Parathyroid adenoma (tissue), 2 donors: Measurements from ENCODE around the gene AXDND1.
"Not testable (repeated sequence)": the region's sequence is repeated elsewhere in the genome, so short reads cannot be mapped to it uniquely, and the experiment has no call there.

Experiments used
- H2AFZ ChIP-seq: fragments of 300-600 bp; sonication (generic); one replicate; pipeline ENCODE4 v1.7.0; 2017; ENCODE audit warnings: antibody characterized with exemption, mild to moderate bottlenecking
- H3K27ac ChIP-seq: fragments of 300-600 bp; sonication (generic); one replicate; pipeline ENCODE4 v1.7.0; 2017
- H3K27me3 ChIP-seq: fragments of 300-600 bp; sonication (generic); one replicate; pipeline ENCODE4 v1.7.0; 2017; ENCODE audit warnings: low read length; ENCODE audit not compliant: control insufficient read depth, insufficient read depth
- H3K36me3 ChIP-seq: fragments of 300-600 bp; sonication (generic); one replicate; pipeline ENCODE4 v1.7.0; 2017; ENCODE audit warnings: low read length; ENCODE audit not compliant: control insufficient read depth, insufficient read depth
- H3K4me1 ChIP-seq: fragments of 300-600 bp; sonication (generic); one replicate; pipeline ENCODE4 v1.7.0; 2017; ENCODE audit warnings: control low read depth
- H3K4me2 ChIP-seq: fragments of 300-600 bp; sonication (generic); one replicate; pipeline ENCODE4 v1.7.0; 2017; ENCODE audit warnings: low read length
- H3K4me3 ChIP-seq: fragments of 300-600 bp; sonication (generic); one replicate; pipeline ENCODE4 v1.7.0; 2017; ENCODE audit warnings: low read depth, low read length
- H3K79me2 ChIP-seq: fragments of 300-600 bp; sonication (generic); one replicate; pipeline ENCODE4 v1.7.0; 2017; ENCODE audit warnings: control low read depth
- H3K9ac ChIP-seq: fragments of 300-600 bp; sonication (generic); one replicate; pipeline ENCODE4 v1.7.0; 2017; ENCODE audit warnings: mild to moderate bottlenecking
- H3K9me3 ChIP-seq: fragments of 300-600 bp; sonication (generic); one replicate; pipeline ENCODE4 v1.7.0; 2017; ENCODE audit warnings: low read length; ENCODE audit not compliant: control insufficient read depth
- CTCF ChIP-seq: fragments of 300-600 bp; sonication (generic); IDR thresholded peaks from one replicate; pipeline ENCODE4 v1.7.0; 2017; ENCODE audit warnings: antibody characterized with exemption, mild to moderate bottlenecking
- donor health status: primary hyperparathyroidism.

Gene AXDND1

GRCh38 chr1:179424610-179425009, 58.8 kb downstream of the AXDND1 start:
- no peak overlapping the region for H3K27ac ChIP-seq
- H3K4me3 ChIP-seq: no peak overlapping the region
- no peak overlapping the region for H3K4me2 ChIP-seq
- no peaks in the 10 kb centered on the region for H3K9me3 ChIP-seq
- TF ChIP-seq CTCF: no peak
- no peak overlapping the region for H2AFZ ChIP-seq
- no peak overlapping the region for H3K9ac ChIP-seq
- no peaks in the 10 kb centered on the region for H3K27me3 ChIP-seq
- H3K4me1 ChIP-seq: no peaks in the 10 kb centered on the region
- no peaks in the 10 kb centered on the region for H3K79me2 ChIP-seq
- no peaks in the 10 kb centered on the region for H3K36me3 ChIP-seq

- no peaks in the 10 kb centered on the region for H3K79me2 ChIP-seq
- H3K9ac ChIP-seq: no peak overlapping the region
- H3K27me3 ChIP-seq: no peaks in the 10 kb centered on the region
- H3K4me2 ChIP-seq: no peak overlapping the region
- no peaks in the 10 kb centered on the region for H3K9me3 ChIP-seq
- no peak overlapping the region for H2AFZ ChIP-seq
- no peak overlapping the region for H3K27ac ChIP-seq
- H3K36me3 ChIP-seq: no peaks in the 10 kb centered on the region
- TF ChIP-seq CTCF: no peak
- H3K4me1 ChIP-seq: no peaks in the 10 kb centered on the region
- H3K4me3 ChIP-seq: no peak overlapping the region
Observed at GRCh38 chr1:179425186-179425585, 59.4 kb downstream of the AXDND1 start.

- no peaks in the 10 kb centered on the region for H3K79me2 ChIP-seq
- no peaks in the 10 kb centered on the region for H3K9me3 ChIP-seq
- H2AFZ ChIP-seq: no peak overlapping the region
- no peaks in the 10 kb centered on the region for H3K27me3 ChIP-seq
- H3K4me1 ChIP-seq: no peaks in the 10 kb centered on the region
- H3K9ac ChIP-seq: no peak overlapping the region
- no peak overlapping the region for H3K4me2 ChIP-seq
- H3K36me3 ChIP-seq: no peaks in the 10 kb centered on the region
- no peak overlapping the region for H3K27ac ChIP-seq
- no peak for TF ChIP-seq CTCF
- no peak overlapping the region for H3K4me3 ChIP-seq
Observed at GRCh38 chr1:179437171-179437570, 71.4 kb downstream of the AXDND1 start.

- H3K4me1 ChIP-seq, H3K27me3 ChIP-seq, H2AFZ ChIP-seq, H3K9me3 ChIP-seq, H3K9ac ChIP-seq, H3K79me2 ChIP-seq, H3K36me3 ChIP-seq, H3K4me3 ChIP-seq, H3K4me2 ChIP-seq, H3K27ac ChIP-seq: not testable (repeated sequence)
Observed at GRCh38 chr1:179439646-179440045, 73.9 kb downstream of the AXDND1 start.

- not testable (repeated sequence) for H3K27ac ChIP-seq, H3K27me3 ChIP-seq, H3K4me3 ChIP-seq, H3K9ac ChIP-seq, H3K79me2 ChIP-seq, H3K9me3 ChIP-seq, H3K36me3 ChIP-seq, H2AFZ ChIP-seq, H3K4me2 ChIP-seq, H3K4me1 ChIP-seq
Observed at GRCh38 chr1:179440301-179440700, 74.5 kb downstream of the AXDND1 start.

- no peak overlapping the region for H3K27ac ChIP-seq
- H3K79me2 ChIP-seq: no peaks in the 10 kb centered on the region
- no peaks in the 10 kb centered on the region for H3K4me1 ChIP-seq
- no peak for TF ChIP-seq CTCF
- H3K27me3 ChIP-seq: no peaks in the 10 kb centered on the region
- H3K9ac ChIP-seq: no peak overlapping the region
- H3K9me3 ChIP-seq: no peaks in the 10 kb centered on the region
- H3K36me3 ChIP-seq: no peaks in the 10 kb centered on the region
- no peak overlapping the region for H3K4me3 ChIP-seq
- H2AFZ ChIP-seq: no peak overlapping the region
- H3K4me2 ChIP-seq: no peak overlapping the region
Observed at GRCh38 chr1:179440971-179441370, 75.2 kb downstream of the AXDND1 start.
